GM11168 (cell line): ENCODE data around the gene C4BPB.
"Not testable (repeated sequence)": the region's sequence is repeated elsewhere in the genome, so short reads cannot be mapped to it uniquely, and the experiment has no call there.

Source experiments
- in situ Hi-C: fragments of 300-500 bp; cut with MboI; formaldehyde crosslinking; loops from one replicate; pipeline ENCODE4 v1.12.0; 2022; ENCODE audit warnings: low sequenced_read_pairs; ENCODE audit not compliant: unreplicated experiment

Gene C4BPB

DNA sequence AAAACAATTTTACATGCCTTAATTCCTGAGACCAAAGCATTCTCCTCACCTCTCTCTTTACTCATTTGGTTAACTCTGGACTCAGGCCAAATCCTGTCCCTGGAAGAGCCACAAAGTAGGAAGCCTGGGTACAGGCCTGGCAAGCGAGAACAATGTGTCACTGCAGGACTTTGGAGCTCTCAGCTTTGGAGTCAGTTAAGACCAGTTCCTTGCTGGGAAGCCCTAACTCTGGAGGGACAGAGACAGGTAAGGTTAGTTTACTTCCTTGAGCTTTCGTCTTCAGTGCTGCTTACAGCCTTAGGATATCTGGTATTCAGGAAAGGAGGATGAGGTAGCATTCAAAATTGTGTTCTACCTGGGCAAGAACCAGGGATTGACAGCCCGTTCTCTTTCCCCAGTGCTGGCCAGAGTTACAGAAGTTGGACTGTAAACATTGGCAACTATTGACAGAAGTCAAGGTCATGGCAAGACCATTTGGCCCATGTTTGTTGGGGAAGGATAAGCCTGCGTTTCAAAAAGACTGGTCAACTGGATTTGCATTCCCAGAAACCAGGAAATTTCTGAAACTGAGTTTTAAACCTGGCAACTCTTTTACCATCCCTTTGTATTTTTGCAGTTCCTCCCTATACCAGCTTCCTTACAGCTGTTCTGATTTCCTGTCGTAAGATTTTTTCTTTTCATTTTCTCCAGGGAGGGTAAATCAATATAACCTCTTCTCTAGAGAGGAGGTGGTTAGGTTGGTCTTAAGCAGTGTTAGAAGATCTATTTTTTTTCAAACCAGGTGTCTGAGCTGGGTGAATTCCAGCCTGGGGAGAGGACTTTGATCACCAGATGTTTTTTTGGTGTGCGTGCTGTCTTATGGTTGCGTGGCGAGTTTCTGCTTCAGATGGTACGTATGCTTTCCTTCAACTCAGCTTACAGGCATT lies at the start of gene C4BPB:
TSS of gene C4BPB (plus strand) at position 160 of the 926 bp plus-strand sequence. CDS start at position 832, 672 bp downstream.
- in situ Hi-C loops: loop anchor here (5.0 kb wide), 2 partner anchors 313 to 408 kb away; partner anchors contain the start of gene CR1

- in situ Hi-C loops: no loop called here
These were observed 49.1 kb upstream of the C4BPB start for GRCh38 chr1:207039380-207040180.

- in situ Hi-C loops: no loop called here
These were observed 48.5 kb upstream of the C4BPB start for GRCh38 chr1:207040181-207040533.

GRCh38 chr1:207041397-207041796 lies 47.3 kb upstream of the C4BPB start:
- in situ Hi-C loops: not testable (repeated sequence)

DNA sequence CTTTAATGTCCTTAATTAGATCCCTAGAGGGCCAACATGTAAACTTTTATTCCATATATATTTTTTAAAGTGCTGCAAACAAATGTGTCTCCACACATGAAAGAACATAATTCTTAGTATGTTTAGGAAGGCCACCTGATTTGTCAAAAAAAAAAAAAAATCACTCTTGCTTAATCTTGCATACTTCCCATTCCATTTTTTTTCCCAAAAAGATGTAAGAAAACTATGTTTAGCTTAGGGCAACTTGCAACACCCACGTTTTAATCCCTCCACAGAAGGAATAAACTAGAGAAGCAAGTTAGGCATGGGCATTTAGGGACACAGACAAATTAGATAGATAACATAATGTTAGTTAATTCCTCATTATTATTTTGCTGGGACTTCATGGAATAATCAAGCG lies 43.2 kb upstream of the C4BPB start:
- in situ Hi-C loops: no loop called here

GRCh38 chr1:207047505-207047904 lies 41.2 kb upstream of the C4BPB start:
- in situ Hi-C loops: no loop called here

- in situ Hi-C loops: no loop called here
These were observed 40.6 kb upstream of the C4BPB start for GRCh38 chr1:207048041-207048440.

GRCh38 chr1:207049054-207049453 lies 39.6 kb upstream of the C4BPB start:
- in situ Hi-C loops: no loop called here

DNA sequence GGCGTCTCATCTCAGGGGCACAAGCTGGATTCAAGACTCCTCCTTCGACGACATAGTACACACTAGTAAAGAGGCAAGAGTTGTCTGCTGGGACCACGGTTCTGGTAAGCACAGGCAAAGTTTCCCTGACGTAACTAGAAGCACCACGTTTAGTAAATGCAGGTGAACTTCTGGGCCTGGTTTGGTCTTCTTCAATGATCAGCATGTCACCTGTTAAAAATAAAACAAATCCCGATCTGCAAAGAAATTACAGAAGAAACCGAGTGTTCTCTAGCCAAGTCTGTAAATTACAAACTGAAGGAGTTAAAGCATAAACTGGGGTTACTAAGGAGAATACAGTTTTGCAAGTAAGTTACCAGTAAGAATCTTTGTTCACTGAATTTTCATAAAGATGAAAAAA lies 39.1 kb upstream of the C4BPB start:
- in situ Hi-C loops: no loop called here

- in situ Hi-C loops: no loop called here
These were observed 38.7 kb upstream of the C4BPB start for GRCh38 chr1:207049974-207050391.

GRCh38 chr1:207050480-207051190 lies 38.0 kb upstream of the C4BPB start:
- in situ Hi-C loops: no loop called here

DNA sequence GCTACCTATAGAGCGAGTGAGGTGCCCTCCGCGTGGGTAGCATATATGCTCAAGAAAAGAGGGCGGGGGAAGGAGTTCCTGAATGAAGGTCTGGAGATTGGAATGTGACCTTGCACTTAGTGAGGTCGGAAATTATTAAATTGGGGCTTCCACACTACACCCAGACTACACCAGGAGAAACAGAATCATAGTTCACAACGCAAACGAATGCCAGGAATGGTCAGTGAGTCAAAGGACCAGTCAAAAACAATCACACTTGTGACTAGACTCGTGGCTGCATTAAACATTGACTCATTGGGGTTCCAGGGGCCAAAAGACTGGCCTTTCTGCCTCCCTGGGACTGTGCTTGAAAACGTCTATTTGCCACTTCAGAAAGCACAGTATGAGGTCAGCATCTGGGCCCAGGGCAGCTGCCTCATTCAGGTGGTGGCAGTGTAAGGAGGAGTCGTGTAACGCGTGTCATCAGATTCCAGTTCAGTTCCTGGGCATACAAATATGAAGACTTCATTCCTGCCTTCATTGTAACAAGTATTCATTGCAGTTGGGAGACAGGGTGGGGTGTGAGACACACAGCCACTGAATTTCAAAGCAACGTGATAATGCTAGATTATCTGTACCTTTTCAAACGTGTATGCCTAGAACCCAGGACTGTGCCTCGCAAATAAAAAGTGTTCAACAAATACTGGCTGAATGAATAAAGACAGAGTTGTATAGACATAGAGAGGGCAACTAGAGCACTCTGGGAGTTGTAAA lies 37.3 kb upstream of the C4BPB start, which contains the start of gene YOD1:
TSS of gene YOD1 (minus strand) at position 18 of the 753 bp plus-strand sequence. CDS start 178 bp downstream, outside the sequence.
- in situ Hi-C loops: no loop called here

GRCh38 chr1:207052911-207053769 lies 35.5 kb upstream of the C4BPB start, which contains the start of gene PFKFB2:
TSS of gene PFKFB2 (plus strand) at chr1:207053275. CDS start at chr1:207054718, 1,443 bp downstream.
- in situ Hi-C loops: no loop called here

- in situ Hi-C loops: no loop called here
These were observed 34.2 kb upstream of the C4BPB start for GRCh38 chr1:207054491-207054890.

DNA sequence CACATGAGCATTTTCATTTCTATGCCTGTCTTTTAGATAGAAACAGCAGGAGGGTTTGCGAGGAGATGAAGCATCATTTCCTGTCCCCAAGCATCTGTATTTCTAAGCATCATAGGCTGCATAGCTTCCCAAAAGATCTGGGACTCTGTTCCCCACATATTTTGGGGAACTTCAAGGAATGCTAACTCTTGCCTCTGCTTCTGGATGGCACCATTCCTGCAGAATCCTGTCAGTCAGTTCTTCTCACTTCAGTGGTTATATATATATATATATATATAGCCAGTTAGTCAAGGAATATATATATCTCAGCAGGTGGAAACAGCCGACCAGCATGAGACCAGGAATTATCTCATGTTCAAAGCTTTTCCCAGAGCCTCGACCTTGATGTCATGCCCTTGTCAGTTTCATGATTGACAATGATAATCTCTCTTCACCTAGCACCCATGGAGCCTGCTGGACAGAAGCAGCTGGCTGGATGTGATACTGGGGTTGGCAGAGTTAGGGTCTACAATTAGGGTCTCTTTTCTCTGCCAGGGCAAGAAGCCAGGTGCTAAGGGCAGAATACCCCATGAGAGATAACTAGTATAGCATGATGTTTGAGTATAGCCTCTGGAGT lies 33.2 kb upstream of the C4BPB start:
- in situ Hi-C loops: no loop called here

DNA sequence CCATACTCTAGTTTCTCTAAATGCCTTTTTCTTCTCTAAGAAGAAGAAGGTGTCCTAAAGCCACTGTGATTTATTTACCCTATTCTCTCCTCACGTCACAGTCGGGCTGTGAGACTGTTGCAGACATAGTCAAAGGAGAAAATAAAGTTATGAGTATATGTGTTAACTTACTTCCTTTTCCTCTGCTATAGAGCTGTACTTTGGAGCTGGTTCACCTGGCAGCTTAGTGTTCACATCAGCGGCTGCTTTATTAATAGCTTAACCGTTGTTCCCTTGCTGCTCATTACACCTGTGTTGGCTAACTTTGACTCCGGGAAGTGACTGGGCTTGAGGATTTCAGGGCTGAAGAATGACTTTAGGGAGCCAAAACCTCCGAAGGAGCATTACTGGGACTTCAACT lies 32.0 kb upstream of the C4BPB start:
- in situ Hi-C loops: no loop called here

- in situ Hi-C loops: no loop called here
These were observed 30.4 kb upstream of the C4BPB start for GRCh38 chr1:207058252-207058651.
